Measurements from ENCODE around the gene NR2C2AP.
"Not testable (repeated sequence)": the region's sequence is repeated elsewhere in the genome, so short reads cannot be mapped to it uniquely, and the experiment has no call there.

Gene NR2C2AP, protein sequence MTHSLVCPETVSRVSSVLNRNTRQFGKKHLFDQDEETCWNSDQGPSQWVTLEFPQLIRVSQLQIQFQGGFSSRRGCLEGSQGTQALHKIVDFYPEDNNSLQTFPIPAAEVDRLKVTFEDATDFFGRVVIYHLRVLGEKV
- 8.4 to 35.4 reads per million in 2 donors for total RNA-seq

GRCh38 chr19:19203012-19203856 is at the start of gene NR2C2AP:
Gene NR2C2AP (minus strand): TSS chr19:19203414. CDS start chr19:19203060, 354 bp downstream.
- DNase-seq = peak; percentile 88

GRCh38 chr19:19250196-19250801 is 47.1 kb upstream of the NR2C2AP start:
- DNase-seq = no peak

DNA sequence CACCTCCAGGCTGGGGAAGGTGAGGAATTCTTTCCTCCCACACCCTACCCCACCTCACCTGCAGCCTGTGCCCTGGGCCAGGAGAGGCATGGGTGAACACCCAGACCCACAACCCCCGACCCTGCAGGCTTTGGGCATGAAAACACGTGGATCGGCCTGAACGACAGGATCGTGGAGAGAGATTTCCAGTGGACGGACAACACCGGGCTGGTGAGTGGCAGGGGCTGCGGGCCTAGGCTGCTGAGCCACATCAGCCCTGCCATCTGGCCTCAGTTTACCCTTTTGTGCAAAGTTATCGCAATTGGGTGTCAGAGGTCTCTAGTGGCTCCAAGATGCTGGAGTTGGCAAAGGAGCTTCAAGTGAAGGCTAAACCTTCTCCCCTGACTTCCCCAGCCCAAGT is 37.3 kb upstream of the NR2C2AP start:
- no peak for DNase-seq

DNA sequence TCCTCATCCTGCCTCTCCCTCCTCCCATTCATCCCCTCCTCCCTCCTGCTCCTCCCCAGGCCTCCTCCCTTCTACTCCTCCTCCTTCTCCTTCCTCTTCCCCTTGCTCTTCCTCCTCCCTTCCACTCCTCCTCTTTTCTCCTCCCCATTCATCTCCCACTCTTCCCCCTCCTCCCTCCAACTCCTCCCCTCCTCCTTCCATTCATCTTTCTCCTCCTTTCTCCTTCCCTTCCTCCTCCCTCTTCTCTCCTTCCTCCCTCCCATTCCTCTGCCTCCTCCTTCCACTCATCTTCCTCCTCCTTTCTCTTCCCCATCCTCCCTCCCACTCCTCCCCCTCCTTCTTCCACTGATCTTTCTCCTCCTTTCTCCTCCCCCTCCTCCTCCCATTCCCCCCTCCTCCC is 36.5 kb upstream of the NR2C2AP start:
- DNase-seq = no peak

GRCh38 chr19:19238126-19238894 is 35.1 kb upstream of the NR2C2AP start:
- no peak for DNase-seq

GRCh38 chr19:19236173-19236572 is 33.0 kb upstream of the NR2C2AP start:
- DNase-seq = no peak

GRCh38 chr19:19234220-19234816 is 31.1 kb upstream of the NR2C2AP start:
- DNase-seq = no peak

DNA sequence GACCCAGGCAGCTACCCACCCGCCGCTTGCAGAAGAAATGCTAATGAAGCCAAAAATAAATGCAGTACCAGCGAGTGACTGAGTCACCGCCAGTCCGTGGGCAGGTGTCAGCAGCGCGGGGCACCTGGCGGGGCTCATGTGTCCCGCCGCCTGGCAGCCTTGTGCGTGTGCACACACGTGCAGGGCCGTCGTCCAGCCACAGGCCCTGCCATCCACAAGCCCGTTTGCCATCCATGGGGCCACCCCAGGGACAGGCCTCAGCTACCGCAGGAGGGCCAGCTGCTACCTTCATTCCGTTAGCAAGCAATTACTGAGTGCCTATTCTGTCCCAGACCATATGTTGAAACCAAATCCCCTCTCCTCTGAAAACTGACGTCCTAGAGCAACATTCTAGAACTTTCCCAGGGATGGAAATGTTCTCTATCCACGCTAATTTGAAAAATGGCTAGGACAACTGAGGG is 29.1 kb upstream of the NR2C2AP start:
- no peak for DNase-seq

GRCh38 chr19:19230999-19231398 is 27.8 kb upstream of the NR2C2AP start:
- no peak for DNase-seq

DNA sequence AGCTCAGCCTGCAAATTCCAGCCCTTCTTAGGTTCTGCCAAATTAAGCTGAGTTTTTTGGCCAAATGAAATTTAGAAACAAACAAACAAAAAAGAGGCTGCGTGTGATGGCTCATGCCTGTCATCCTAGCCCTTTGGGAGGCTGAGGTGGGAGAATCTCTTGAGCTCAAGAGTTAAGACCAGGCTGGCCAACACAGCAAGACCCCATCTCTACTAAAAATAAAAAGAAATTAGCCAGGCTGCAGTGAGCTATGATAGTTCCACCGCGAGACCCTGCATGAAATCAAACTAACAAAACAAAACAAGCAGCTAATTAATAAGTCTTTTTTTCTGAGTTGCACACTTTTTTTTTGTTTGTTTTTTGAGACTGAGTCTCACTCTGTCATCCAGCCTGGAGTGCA is 26.5 kb upstream of the NR2C2AP start:
- DNase-seq = no peak

DNA sequence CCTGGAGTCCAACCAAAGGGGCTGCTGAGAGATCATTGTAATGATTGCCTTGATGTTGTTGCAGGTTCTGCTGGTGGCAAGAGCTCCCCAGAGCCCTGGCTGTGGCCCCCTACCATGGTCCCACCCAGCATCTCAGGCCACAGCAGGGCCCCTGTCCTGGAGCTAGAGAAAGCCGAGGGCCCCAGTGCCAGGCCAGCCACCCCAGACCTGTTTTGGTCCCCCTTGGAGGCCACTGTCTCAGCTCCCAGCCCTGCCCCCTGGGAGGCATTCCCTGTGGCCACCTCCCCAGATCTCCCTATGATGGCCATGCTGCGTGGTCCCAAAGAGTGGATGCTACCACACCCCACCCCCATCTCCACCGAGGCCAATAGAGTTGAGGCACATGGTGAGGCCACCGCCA is 24.0 kb upstream of the NR2C2AP start:
- no peak for DNase-seq

DNA sequence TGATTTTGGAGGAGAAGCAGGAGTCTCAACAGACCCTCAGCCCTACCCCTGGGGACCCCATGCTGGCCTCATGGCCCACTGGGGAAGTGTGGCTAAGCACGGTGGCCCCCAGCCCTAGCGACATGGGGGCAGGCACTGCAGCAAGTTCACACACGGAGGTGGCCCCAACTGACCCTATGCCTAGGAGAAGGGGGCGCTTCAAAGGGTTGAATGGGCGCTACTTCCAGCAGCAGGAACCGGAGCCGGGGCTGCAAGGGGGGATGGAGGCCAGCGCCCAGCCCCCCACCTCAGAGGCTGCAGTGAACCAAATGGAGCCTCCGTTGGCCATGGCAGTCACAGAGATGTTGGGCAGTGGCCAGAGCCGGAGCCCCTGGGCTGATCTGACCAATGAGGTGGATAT is 23.4 kb upstream of the NR2C2AP start:
- no peak for DNase-seq

GRCh38 chr19:19226204-19226603 is 23.0 kb upstream of the NR2C2AP start:
- DNase-seq = no peak

GRCh38 chr19:19224852-19225494 is 21.8 kb upstream of the NR2C2AP start:
- DNase-seq = peak; percentile 67

GRCh38 chr19:19224150-19224851 is 21.1 kb upstream of the NR2C2AP start:
- DNase-seq = no peak

- no peak for DNase-seq
Measured at GRCh38 chr19:19223636-19224035, 20.4 kb upstream of the NR2C2AP start.

GRCh38 chr19:19223060-19223459 is 19.8 kb upstream of the NR2C2AP start:
- no peak for DNase-seq

GRCh38 chr19:19221000-19221399 is 17.8 kb upstream of the NR2C2AP start:
- DNase-seq = not testable (repeated sequence)

DNA sequence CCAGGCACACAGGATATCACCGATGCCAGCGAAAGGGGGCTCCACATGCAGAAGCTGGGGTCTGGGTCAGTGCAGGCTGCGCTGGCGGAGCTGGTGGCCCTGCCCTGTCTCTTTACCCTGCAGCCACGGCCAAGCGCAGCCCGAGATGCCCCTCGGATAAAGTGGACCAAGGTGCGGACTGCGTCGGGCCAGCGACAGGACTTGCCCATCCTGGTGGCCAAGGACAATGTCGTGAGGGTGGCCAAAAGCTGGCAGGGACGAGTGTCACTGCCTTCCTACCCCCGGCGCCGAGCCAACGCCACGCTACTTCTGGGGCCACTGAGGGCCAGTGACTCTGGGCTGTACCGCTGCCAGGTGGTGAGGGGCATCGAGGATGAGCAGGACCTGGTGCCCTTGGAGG is 15.7 kb upstream of the NR2C2AP start:
- no peak for DNase-seq

DNA sequence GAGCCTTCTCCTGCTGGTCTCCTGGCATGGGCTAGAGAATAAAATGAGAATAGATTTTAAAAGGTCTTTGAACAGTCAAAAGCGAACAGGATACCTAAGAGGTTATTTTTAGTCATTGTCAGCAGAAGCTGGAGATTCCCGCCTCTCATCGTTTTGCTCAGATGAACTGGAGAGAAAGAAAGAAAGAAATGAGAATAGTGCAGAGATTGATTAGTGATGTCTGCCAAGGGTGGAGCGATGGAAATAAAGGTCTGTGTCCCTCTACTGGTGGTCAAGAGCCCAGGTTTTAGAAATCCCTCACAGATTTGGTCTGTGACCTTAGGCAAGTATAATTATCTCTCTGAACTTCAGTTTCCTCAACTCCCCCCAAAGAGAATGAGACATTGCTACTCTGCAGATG is 13.9 kb upstream of the NR2C2AP start:
- no peak for DNase-seq

DNA sequence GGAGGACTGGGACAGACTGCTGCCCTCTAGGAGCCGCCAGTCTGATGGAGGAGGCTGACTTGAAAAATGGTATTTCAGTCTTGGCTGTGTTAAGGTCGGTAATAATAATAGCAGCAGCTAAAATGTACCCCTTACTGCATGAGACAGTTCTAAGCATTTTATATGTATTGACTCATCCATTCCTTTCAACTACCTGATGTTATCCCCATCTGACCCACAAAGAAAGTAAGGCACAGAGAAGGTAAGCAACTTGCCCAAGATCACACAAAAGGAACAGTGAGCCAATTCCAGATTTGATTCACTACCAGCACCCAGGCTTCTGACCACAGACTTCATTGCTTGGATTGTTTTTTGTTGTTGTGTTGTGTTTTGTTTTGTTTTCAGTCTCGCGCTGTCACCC is 12.6 kb upstream of the NR2C2AP start:
- no peak for DNase-seq

DNA sequence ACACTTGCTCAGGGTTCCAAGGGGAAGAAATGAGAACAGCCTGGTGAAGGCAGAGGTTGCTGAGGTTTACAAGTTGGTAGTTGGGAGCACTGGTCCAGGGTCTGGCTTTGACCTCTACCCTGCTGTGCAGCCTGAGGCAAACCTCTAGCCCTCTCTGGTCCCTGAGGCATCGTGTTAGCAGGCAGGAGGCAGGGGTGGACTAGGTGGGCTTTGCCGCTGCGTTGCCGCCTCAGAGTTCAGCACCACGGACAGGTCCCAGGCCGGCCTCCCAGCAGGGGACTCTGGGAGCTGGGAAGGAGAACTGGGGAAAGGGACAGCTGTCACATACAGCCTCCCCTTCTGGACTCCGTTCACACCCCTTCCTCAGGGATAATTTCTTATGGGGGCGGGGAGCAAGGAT is 11.7 kb upstream of the NR2C2AP start:
- DNase-seq = no peak
